Activated CD8-positive, alpha-beta memory T cell treated with anti-CD3 and anti-CD28 coated beads for 48 hours (primary cell): Measurements from ENCODE around the gene NUTM2B.
"Not testable (repeated sequence)": the region's sequence is repeated elsewhere in the genome, so short reads cannot be mapped to it uniquely, and the experiment has no call there.

Experiments
- DNase-seq, 3 experiments: peaks; one replicate each; pipeline ENCODE4 v3.0.0-alpha.2; 2020; ENCODE audit warnings: low read depth in 2 of 3, low spot score in 2 of 3

Gene NUTM2B

GRCh38 chr10:79726620-79727019, 23.6 kb downstream of the NUTM2B start:
- DNase-seq = not testable (repeated sequence)

- DNase-seq = not testable (repeated sequence)
These were observed 41.8 kb downstream of the NUTM2B start for GRCh38 chr10:79744844-79745243.

GRCh38 chr10:79748510-79748909, 45.5 kb downstream of the NUTM2B start:
- not testable (repeated sequence) for DNase-seq

DNA sequence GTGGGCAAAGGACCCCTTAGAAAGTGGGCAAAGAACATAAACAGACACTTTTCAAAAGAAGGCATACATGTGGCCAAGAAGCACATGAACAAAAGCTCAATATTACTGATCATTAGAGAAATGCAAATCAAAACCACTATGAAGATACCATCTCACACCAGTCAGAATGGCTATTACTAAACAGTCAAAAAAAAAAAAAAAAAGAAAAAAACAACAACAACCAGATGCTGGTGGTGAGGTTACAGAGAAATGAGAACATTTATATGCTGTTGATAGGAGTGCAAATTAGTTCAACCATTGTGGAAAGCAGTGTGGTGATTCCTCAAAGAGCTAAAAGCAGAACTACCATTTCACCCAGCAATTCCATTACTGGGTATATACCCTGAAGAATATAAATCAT, 50.6 kb downstream of the NUTM2B start:
- not testable (repeated sequence) for DNase-seq

DNA sequence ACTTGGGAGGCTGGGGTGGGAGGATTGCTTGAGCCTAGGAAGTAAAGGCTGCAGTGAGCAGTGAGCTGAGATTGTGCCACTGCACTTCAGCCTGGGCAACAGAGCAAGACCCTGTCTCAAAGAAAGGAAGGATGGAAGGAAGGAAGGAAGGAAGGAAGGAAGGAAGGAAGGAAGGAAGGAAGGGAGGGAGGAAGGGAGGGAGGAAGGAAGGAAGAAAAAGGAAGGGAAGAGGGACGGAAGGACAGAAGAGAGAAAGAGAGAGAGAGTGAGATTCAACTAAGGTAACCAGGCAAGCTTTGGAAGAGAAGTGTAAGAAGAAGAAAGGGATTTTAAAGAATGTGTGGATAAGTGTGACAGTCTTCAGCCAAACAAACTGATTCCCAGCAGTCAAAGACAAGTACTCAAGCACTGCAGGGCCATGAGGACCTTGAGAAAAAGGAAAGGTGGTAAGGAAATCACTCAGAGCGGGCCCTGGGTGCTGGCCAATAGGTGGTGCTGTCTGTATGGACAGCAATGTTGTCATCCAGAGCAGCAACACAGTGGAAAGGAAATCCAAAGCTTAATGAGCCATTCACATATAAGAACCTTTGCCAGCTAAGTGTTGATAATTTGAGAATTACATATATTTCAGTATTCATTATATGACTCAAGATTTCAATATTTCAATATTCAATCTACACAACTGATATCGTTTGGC, 55.4 kb downstream of the NUTM2B start:
- not testable (repeated sequence) for DNase-seq
